SH-SY5Y (cell line): ENCODE data around the gene PITPNC1.

Experiments used
- GATA2 ChIP-seq: IDR thresholded peaks from 2 replicates; pipeline ENCODE4 v1.6.1; 2011; ENCODE audit warnings: mild to moderate bottlenecking, low read depth, low read length
- GATA3 ChIP-seq: IDR thresholded peaks from 2 replicates; pipeline ENCODE4 v1.6.1; 2011; ENCODE audit warnings: low read depth, mild to moderate bottlenecking, low read length, moderate library complexity

DNA sequence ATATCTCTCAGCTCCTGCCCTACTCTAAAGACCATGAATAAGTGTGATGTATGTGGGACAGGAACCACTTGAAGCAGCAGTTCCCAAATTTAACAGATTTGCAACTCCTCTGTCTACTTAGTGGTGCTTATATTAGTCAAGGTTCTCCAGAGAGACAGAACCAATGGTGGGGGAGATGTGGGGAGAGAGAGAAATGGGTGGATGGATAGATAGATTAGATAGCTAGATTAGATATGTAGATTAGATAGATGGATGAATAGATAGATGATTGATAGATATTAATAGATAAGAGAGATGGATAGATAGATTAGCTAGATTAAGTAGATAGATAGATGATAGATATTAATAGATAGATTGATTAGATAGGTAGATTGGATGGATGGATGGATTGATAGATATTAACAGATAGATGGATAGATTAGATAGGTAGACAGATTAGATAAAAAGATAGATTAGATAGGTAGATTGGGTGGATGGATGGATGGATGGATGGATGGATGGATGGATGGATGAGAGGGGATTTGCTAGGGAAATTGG lies 186.7 kb downstream of the PITPNC1 start:
- TF ChIP-seq GATA2 (no peak), GATA3 (peak; percentile 42; the same call in 1 of the 2 replicates)
